Stimulated activated CD4-positive, alpha-beta T cell treated with anti-CD3 and anti-CD28 coated beads, Interleukin-15, amount 100 ng/mL, for 48 hours (primary cell): ENCODE measurements around the gene TNFRSF25.
"Not testable (repeated sequence)": the region's sequence is repeated elsewhere in the genome, so short reads cannot be mapped to it uniquely, and the experiment has no call there.

ENCODE experiments used
- DNase-seq, 2 donors: peaks; one replicate each; pipeline ENCODE4 v3.0.0-alpha.2; 2020; ENCODE audit warnings: low read depth in 2 of 2

TNFRSF25 gene

DNA sequence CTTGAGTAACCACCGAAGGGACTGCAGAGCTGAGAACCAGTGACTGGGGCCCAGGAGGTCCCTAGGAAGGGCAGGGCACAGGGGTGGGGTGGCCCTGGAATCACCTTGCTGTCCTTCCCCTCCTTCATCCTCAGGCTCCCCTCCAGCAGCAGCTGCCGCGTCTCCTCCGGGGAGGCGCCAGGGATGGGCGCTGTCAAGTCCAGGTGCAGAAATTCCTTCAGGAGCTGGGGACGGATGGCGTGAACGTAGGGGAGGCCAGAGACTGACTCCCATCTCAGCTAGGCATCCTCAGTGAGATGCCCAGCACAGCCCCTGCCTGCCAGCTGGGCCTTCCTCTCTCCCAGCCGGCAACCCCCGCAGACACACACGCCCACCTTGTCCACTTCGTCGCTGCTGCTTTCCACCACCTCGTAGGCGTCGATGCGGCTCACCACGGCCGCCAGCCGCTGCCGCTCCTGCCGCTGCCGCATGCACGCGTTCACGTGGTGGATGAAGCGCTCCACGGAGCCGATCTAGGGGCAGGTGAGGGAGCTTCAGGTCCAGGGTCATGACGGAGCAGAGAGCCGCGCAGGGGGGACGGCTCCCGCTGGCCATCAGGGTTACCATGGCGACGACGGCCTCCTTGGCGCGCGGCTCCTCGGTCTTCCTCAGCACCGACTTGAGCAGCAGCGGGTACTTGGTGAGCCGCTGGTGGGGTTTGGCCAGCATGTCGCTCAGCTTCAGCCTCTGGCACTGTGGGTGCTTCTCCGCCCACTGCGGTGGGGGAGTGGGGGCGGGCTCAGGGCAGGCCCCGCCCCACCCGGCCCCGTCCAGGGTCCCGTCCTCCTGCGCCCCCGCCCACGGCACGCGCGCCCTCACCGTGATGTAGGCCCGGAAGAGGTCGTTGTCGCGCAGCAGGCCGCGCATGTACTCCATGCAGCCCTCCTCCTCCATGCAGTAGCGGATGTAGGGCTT lies 4.4 kb upstream of the TNFRSF25 start:
- no peak for DNase-seq

DNA sequence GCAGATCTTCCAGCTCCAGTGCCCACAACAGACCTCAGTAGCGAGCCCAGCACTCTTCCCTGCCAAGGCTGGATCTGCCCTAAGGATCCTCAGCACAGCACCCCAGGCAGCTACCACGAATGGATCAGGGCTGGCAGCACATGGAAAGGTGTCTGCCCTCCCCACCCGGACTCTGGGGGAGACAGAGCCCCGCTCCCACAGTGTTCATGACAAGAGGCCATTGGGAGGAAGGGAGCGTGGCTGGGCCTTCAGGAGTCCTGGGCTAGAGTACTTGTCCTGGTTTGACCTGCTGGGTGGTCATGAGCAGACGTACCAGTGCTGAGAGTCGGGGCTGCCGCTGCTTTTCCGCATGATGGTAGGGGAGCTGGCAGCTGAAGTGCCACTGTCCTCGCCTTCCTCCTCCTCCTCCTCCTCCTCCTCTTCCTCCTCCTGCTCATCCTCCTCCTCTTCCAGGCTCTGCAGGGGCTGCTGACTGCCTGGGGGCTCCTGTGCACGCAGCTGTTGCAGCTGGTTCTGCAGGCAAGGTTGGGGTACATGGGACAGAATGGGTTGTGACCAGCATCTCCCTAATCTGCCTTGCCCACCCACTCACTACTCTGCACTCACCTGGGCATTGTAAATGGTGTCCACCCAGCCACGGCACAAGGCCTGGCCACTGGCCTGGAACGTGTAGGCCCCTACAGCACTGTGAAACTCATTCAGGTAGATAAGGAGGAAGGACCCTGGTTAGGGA lies 2.9 kb upstream of the TNFRSF25 start:
- DNase-seq: no peak

- DNase-seq: no peak
Observed at GRCh38 chr1:6467744-6468688, 2.0 kb upstream of the TNFRSF25 start.

DNA sequence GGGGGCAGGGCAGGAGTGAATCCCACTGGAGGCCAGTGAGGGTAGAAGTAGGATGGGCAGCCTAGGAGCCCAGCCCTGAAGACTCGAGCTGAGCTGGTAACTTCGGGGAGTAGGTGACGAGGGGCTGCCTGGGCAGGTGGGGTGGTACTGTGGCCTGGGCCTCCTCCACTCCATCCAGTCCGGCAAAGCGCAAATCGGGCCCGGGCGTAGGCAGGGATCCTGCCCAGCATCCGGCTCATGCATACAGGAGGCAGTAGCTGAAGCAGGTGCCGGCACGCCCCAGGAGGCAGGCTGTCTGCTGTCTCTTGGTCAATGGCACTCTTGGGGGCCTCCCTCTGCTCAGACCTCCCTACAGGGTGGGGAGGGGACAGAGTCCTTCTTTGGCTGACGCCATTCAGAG lies 1.3 kb upstream of the TNFRSF25 start:
- DNase-seq: no peak

DNA sequence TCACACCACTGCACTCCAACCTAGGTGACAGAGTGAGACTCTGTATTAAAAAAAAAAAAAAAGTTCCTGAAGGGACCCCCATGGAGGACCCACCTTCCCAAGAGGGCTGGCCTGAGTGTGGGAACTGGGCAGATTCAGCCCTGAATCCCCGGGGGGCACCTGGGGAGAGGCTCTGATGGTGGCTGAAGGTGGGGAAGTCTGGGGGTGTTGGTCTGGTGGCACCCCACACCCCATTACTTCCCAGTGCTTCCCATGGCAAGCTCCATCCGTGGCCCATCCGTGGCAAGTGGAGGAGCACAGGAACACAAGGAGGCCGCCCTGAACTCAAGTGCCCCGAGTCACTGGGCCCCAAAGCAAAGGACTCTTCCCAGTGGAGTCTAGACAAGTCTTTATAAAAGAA lies 778 bp upstream of the TNFRSF25 start:
- no peak for DNase-seq

DNA sequence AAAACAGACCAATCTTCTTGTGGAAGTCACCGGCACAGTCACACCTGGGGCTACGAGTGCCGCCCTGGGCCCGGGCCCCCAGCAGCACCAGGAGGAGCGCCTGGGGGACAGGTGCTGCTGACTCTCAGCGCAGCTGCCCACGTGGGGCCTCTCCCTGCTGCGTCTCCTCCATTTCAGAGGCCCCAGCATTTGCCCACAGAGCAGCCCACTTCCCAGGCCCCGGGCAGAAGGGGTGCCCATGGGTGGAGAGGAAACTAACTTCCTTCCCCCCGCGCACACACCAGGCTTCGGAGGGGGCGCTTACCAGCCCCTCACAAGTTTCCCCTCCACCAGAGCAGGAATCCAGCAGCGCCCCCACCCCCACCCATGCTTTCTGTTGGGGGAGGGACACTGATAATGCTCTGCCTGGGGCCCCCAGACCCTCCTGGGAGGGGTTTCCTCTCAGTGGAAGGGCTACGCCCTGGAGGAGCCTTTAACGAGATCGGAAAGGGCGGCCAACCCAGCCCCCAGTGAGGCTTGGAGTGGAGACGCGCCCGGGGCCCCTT lies 440 bp downstream of the TNFRSF25 start:
- peak in 1 of 2 donors; percentile 29 for DNase-seq

GRCh38 chr1:6464915-6465314 lies 1.1 kb downstream of the TNFRSF25 start:
- DNase-seq: no peak

GRCh38 chr1:6464514-6464836 lies 1.5 kb downstream of the TNFRSF25 start:
- DNase-seq: peak in 1 of 2 donors; percentile 33

GRCh38 chr1:6463120-6463412 lies 2.9 kb downstream of the TNFRSF25 start:
- DNase-seq: no peak

DNA sequence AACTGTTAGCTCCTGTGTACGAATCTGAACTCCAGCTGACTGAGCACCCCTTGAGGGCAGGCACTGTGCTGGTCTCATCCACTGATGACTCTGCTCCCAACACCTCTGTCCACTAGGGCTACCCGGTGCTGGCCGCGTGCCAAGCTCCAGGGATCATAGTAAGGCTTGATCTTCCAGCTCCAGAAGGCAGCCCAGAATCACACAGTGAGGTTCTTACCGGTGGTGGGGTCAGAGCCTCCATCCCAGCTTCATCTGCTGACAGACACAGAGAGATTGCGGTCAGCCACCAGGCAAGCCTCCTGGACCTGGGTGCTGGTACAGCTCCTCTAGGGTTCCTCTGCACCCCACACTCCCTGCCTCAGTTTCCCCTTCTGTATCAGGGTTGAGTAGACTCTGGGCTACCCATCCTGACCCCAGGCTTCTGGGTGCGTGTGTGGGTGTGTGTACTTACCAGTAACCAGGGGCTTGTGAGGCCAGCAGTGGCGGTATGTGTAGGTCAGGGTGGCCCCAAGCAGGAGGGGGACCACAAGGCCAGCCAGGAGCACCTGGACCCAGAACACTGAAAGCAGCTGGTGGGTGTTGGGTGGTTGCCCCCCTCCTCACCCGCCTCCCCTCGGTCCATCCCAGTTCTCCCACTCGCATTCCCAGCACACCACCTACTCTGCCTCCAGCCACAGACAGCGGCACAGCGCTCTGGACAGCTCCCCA lies 3.4 kb downstream of the TNFRSF25 start:
- no peak for DNase-seq

GRCh38 chr1:6461538-6462411 lies 4.2 kb downstream of the TNFRSF25 start:
- DNase-seq: no peak

DNA sequence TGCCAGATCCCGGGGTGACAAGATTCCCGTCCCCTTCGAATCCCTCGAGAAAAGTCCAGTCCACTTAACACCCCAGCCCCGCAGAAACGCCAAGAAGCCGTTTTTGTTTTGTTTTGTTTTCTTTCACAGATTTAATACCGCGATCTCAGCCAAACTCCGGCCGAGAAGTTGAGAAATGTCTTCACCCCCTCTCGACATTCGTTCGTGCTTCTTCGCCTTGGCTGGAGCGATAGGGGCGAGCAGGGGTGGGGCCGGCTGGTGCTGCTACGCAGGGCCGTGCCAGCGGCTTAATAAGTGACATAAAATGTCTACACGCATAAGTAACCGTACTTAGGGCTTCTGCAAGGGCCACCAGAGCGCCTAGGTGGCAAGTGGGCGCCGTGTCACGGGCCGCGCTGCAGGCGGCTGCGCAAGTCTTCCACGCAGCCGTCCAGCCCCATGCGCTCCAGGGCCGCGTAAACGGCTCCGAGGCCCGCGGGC lies 4.9 kb downstream of the TNFRSF25 start:
- DNase-seq: no peak

GRCh38 chr1:6460301-6461050 lies 5.5 kb downstream of the TNFRSF25 start:
- peak; percentile 59 to 76 for DNase-seq

- peak in 1 of 2 donors; percentile 36 for DNase-seq
Observed at GRCh38 chr1:6459850-6460265, 6.1 kb downstream of the TNFRSF25 start.

DNA sequence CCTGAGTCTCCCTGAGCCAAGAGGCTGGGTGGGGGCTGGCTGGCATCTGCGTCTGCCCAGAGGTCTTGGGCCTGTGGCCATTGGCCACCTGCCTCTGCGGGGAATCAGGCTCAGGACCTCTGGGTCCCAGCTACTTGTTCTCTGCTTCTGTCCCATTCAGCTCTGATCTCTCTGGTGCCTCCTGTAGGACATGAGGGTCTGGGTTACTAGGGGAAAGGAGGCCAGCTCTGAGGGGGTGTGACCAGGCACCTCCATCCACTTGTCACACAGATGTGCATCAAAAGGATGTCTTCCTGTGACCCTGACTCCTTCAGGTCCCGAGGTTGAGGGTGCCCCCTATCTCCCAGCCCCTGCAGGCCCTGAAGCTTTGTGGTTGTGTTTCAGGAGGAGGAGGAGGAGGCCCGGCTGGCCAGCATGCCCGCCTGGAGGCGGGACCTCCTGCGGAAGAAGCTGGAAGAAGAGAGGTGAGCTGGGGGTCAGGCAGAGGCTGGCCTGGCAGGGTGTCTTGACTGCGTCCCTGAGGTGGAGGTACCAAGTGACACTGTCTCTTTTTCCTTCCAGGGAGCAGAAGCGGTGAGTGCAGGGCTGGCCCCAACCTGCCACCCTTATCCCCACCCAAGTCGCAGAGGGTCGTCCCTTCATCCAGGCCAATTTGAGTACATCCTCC lies 9.0 kb downstream of the TNFRSF25 start:
- no peak for DNase-seq

- DNase-seq: not testable (repeated sequence)
Observed at GRCh38 chr1:6455752-6456520, 10.0 kb downstream of the TNFRSF25 start.

DNA sequence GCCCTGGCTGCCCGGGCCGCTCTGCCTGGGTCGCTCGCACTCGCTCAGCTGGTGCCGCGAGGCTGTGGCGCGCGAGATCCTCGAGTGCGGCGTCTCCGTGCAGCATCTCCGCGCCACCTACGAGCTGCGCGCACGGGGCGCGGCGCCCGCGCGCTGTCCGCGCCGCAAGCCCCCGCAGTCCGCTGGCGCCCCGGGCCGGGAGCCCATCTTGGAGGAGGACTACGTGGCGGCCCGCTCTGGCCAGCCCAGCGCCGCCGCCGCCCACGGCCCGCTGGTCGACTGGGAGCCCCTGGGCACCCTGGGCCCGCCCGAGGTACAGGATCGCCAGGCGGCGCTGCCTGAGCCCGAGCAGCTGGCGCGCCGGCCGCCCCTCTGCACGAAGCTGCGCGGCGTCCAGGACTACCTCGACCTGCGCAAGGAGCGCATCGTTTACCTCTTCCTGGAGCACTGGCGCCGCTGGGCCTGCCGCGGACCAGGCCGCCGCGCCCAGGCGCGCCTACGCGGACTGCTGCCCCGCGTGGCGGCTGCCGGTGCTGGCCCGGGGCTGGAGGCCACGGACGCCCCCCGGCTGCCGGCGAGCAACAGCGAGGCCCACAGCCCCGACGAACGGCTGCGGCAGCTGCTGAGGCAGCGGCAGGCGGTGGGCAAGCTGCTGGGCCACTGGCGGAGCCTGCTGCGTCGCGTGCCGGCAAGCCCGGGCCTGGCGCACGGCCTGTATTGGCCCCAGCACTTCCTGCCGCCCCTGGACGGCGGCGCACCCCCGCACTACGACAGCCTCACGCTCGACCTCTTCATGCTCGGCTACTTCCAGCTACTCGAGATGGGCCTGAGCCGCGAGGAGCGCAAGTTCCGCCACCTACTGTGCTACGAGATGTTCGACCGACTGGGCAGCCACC lies 10.9 kb downstream of the TNFRSF25 start:
- no peak for DNase-seq
